Gastroesophageal sphincter (tissue), 3 donors: Measurements from ENCODE around the gene FOSL2.

Source experiments
- EP300 ChIP-seq: sonication (generic); formaldehyde crosslinking; IDR thresholded peaks from one replicate; pipeline ENCODE4 v1.6.1; 2017; ENCODE audit warnings: antibody characterized with exemption, mild to moderate bottlenecking
- POLR2A ChIP-seq, 2 donors: fragments of 450-650 bp; IDR thresholded peaks; one replicate each; pipeline ENCODE4 v1.6.1; 2017; ENCODE audit warnings: antibody characterized with exemption in 2 of 2, mild to moderate bottlenecking in 2 of 2, moderate library complexity in 1 of 2
- TF ChIP-seq, protein P1 (sequence below), 4 experiments: fragments of 200-600 bp in 2 of 4; fragments of 450-650 bp in 2 of 4; sonication (generic) in 1 of 4; IDR thresholded peaks; one replicate each; pipeline ENCODE4 v1.5.1; 2017 to 2019; ENCODE audit warnings: antibody characterized with exemption in 4 of 4, mild to moderate bottlenecking in 2 of 4, moderate library complexity in 2 of 4

DNA sequence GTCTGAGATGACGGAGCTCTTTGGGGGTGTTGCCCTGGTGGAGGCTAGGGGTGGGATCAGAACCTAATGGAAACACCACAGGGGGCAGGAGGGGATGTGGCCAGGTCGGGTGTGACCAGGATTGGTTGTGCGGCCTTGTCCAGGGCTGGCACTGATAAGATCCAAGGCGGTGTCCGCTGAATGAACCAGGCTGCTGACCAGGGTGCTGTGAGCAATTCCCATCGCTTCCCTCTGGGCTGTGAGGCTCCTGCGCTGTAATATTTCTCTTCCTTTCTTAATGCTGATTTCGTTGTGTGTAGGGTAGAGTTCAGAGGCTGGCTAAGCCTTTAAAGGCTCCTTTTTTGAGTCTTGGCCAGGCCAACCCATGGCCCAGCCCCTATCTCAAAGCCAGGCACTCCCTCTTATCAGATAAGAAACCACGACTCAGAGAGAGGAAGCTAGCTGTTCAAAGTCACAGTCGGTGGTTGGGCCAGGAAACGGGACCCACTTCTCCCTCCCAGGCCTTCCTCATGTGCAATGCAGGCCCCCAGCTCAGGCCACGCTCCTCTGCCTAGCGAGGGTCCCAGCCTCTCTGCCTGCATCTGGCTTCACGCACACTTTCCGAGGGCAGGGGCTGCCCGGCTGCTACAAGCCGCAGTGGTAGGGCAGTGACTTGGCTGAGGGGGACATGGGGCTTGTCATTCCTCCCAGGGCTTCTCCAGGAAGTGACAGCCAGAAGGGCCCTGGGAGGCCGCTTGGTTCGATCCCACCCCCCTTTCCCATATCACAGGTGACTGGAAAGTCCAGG, 26.0 kb upstream of the FOSL2 start:
- TF ChIP-seq, protein P1, sequence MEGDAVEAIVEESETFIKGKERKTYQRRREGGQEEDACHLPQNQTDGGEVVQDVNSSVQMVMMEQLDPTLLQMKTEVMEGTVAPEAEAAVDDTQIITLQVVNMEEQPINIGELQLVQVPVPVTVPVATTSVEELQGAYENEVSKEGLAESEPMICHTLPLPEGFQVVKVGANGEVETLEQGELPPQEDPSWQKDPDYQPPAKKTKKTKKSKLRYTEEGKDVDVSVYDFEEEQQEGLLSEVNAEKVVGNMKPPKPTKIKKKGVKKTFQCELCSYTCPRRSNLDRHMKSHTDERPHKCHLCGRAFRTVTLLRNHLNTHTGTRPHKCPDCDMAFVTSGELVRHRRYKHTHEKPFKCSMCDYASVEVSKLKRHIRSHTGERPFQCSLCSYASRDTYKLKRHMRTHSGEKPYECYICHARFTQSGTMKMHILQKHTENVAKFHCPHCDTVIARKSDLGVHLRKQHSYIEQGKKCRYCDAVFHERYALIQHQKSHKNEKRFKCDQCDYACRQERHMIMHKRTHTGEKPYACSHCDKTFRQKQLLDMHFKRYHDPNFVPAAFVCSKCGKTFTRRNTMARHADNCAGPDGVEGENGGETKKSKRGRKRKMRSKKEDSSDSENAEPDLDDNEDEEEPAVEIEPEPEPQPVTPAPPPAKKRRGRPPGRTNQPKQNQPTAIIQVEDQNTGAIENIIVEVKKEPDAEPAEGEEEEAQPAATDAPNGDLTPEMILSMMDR (IDR thresholded peaks at IDR 0.05), result no peak
- TF ChIP-seq POLR2A (IDR thresholded peaks at IDR 0.05), result no peak
- TF ChIP-seq EP300, result no peak
